Measurements from ENCODE around the gene PYGB.
A peak's percentile ranks its signal among the peaks of the same experiment; 100 is the strongest.

The PYGB gene

DNA sequence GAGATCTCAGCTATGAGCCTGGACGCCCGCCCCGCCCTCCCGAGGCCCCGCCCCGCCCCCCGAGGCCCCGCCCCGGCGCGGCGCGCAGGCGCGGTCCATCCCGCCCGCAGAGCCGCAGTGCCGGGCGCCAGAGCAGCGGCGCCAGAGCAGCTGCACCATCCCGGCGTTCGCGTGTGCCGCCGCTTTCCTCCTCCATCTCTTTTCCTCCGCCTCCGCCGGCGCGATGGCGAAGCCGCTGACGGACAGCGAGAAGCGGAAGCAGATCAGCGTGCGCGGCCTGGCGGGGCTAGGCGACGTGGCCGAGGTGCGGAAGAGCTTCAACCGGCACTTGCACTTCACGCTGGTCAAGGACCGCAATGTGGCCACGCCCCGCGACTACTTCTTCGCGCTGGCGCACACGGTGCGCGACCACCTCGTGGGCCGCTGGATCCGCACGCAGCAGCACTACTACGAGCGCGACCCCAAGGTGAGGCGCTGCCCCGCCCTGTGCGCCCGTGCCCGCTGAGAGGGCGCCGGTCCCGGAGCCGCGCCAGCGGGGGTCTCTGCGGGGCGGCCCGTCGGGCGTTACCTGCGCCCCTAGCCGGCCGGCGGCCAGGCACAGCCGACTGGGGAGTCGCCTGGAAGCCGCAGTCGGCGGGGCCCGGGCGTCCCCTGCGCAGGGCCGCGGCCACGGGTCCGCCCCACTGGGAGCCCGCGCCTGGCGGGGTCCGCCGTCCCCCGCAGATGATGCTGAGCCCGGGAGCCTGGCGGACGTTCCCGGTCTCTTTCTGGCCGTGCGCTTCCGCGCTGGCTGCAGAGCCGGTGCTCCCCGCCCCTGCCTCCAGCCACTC is at the start of gene PYGB:
TSS of gene PYGB (plus strand) at position 130 of the 830 bp plus-strand sequence. CDS start at position 224, 94 bp downstream.
- H3K4me3 ChIP-seq (ENCODE audit: low read depth, low read length): peak within 1 kb of the TSS; percentile 60
- TF ChIP-seq, protein P1, sequence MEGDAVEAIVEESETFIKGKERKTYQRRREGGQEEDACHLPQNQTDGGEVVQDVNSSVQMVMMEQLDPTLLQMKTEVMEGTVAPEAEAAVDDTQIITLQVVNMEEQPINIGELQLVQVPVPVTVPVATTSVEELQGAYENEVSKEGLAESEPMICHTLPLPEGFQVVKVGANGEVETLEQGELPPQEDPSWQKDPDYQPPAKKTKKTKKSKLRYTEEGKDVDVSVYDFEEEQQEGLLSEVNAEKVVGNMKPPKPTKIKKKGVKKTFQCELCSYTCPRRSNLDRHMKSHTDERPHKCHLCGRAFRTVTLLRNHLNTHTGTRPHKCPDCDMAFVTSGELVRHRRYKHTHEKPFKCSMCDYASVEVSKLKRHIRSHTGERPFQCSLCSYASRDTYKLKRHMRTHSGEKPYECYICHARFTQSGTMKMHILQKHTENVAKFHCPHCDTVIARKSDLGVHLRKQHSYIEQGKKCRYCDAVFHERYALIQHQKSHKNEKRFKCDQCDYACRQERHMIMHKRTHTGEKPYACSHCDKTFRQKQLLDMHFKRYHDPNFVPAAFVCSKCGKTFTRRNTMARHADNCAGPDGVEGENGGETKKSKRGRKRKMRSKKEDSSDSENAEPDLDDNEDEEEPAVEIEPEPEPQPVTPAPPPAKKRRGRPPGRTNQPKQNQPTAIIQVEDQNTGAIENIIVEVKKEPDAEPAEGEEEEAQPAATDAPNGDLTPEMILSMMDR (IDR thresholded peaks at IDR 0.05; ENCODE audit: low read depth, low read length, missing control alignments): no peak
- DNase-seq (ENCODE audit: low read depth): peak; percentile 62

DNA sequence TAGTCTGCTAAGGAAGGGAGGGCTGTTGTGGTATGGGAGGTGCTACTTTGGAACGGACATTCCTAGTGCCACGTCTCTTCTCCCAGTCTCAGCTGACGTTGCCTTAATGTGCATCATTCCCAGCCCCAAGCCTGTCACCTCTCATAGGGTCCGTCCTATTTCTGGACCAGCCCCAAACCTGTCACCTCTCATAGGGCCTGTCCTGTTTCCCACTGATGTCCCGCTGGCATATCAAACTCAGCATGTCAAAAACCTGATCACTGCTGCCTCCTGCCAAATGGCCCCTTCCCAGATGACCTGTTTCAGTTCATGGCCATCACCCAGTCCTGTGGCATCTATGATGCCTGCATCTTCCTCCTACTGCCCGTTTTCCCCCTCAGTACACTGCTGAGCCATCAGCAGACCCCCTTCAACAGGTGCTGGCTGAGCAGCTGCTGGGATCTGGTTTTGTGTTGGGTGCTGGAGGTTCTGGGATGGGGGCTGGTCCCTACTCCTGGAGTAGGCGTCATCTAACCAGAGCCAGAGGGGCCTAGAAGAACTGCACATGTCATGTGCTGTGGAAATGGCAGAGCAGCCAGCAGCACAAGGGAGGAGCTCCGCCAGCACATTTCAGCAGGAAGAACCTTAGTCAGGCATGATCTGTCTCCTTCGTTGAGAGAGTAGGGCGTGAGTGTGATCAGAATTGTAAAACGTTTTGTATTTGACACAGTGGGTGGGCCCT is 49.1 kb upstream of the PYGB start:
- TF ChIP-seq, protein P1 (IDR thresholded peaks at IDR 0.05; ENCODE audit: low read depth, low read length, missing control alignments): no peak
- no peak overlapping the region for H3K4me3 ChIP-seq (ENCODE audit: low read depth, low read length)
- DNase-seq (ENCODE audit: low read depth): no peak

DNA sequence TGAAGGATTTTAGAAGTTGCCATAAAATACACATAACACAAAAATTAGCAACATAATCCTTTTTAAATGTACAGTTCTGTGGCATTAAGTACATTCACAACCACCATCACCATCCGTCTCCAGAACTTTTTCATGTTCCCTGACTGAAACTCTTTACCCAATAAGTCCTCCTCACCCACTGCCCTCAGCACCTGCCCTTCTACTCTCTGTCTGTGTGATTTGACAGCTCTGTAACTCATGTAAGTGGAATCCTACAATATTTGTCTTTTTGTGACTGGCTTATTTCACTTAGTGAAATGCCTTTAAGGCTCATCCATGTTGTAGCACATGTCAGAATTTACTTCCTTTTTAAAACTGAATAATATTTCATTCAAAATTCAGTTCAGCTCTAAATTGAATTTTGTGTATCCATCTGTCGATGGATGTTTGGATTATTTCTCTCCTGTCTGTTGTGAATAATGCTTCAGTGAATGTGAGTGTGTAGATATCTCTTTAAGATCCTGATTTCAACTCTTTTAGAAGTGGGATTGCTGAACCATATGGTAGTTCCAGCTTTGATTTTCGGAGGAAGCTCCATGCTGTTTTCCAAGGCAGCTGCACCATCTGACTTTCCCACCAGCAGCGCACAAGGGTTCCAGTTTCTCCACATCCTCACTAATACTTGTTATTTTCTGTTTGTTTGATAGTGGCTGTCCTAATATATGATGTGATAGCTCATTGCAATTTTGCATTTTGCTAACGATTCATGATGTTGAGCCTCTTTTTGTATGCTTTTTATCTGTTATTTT is 48.2 kb upstream of the PYGB start:
- H3K4me3 ChIP-seq (ENCODE audit: low read depth, low read length): no peak overlapping the region
- DNase-seq (ENCODE audit: low read depth): no peak
- TF ChIP-seq, protein P1 (IDR thresholded peaks at IDR 0.05; ENCODE audit: low read depth, low read length, missing control alignments): no peak

DNA sequence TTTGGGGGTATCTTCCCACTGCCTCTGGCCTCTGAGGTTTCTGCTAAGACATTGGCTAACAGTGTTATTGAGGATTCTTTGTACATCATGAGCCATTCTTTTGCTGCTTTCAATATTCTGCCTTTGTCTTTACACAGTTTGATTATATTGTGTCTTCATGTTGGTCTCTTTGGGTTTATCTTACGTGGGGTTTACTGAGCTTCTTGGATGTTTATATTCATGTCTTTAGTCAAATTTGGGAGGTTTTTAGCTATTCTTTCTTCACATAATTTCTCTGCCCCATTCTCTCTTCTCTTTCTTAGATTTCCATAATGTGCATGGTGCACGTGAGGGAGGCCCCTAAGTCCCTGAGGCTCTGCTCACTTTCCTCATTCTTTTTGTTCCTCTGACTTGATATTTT is 44.8 kb upstream of the PYGB start:
- TF ChIP-seq, protein P1 (IDR thresholded peaks at IDR 0.05; ENCODE audit: low read depth, low read length, missing control alignments): no peak
- no peak for DNase-seq (ENCODE audit: low read depth)
- no peak overlapping the region for H3K4me3 ChIP-seq (ENCODE audit: low read depth, low read length)

DNA sequence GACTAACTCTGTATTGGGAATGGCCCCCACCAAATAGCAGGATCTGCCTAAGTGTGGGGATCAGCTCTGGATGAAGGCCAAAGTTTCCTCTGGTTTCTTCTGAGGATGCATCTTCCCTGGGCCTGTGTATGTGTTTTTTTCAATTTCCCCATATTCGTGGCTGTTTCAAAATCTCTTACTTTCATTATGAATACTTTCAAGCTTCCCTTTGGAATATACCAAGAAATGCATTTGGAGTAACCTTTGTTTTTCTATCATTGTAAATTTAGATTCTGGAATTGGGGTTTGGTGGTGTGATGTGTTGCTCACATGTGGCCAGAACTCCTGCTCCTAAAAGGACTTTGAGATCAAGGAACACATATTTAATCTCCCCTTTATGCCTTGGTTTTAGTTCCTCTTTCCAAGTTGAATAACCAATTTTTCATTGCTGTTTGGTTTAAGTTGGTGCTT is 44.0 kb upstream of the PYGB start:
- TF ChIP-seq, protein P1 (IDR thresholded peaks at IDR 0.05; ENCODE audit: low read depth, low read length, missing control alignments): no peak

DNA sequence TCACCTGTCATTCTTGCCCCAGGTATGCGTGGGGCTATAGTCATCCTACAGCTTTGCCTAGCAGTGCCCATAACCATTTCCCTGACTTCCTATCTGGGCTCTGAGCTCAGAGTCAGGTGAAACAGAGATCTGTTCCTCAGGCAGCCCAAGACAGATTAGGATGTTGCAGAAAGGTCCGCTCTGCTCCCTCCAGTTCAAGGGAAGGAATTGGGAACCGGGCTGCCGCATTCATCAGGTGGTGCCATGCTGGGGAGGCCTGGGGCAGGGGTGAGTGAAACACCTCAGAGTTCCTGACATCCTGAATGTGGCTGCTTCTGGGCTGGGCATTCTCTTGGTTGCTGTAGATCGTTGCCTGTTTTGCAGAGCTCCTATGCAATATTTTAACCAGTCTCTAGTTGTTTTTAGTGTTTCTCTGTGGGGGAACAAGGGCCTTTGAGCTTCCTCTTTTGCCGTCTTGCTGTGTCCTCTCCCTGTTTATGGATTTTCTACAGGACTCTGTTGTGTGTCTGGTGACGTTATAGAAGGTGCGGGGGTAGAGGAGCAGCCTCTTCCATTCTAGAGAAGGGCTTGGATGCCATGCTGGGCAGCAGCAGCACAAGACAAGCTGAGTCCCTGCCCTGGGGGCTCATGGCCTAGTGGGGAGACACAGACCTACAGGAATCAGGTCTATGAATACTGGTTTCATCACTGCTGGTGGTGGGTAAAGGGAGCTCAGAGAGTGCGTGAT is 43.2 kb upstream of the PYGB start:
- TF ChIP-seq, protein P1 (IDR thresholded peaks at IDR 0.05; ENCODE audit: low read depth, low read length, missing control alignments): no peak
- no peak for DNase-seq (ENCODE audit: low read depth)
- no peak overlapping the region for H3K4me3 ChIP-seq (ENCODE audit: low read depth, low read length)

More for the DNA sequence above, 44.0 kb upstream of the PYGB start:
- H3K4me3 ChIP-seq (ENCODE audit: low read depth, low read length): no peak overlapping the region
- DNase-seq (ENCODE audit: low read depth): no peak

Data from GM12864 (cell line).